WI38 (cell line): ENCODE measurements around the gene INPP5D.

Experiments used
- H3K4me3 ChIP-seq: 2 replicates; pipeline ENCODE4 v1.5.1; 2011; ENCODE audit warnings: low read depth, mild to moderate bottlenecking, control low read depth, low read length
- CTCF ChIP-seq: IDR thresholded peaks from 2 replicates; pipeline ENCODE4 v1.5.1; 2012; ENCODE audit warnings: low read depth, mild to moderate bottlenecking, control low read depth, low read length

The INPP5D gene

GRCh38 chr2:233252227-233252626 lies 192.1 kb downstream of the INPP5D start:
- no peak for TF ChIP-seq CTCF
- H3K4me3 ChIP-seq = peak overlapping the region; percentile 91

GRCh38 chr2:233255151-233255550 lies 195.0 kb downstream of the INPP5D start:
- TF ChIP-seq CTCF = no peak
- H3K4me3 ChIP-seq = no peak overlapping the region

DNA sequence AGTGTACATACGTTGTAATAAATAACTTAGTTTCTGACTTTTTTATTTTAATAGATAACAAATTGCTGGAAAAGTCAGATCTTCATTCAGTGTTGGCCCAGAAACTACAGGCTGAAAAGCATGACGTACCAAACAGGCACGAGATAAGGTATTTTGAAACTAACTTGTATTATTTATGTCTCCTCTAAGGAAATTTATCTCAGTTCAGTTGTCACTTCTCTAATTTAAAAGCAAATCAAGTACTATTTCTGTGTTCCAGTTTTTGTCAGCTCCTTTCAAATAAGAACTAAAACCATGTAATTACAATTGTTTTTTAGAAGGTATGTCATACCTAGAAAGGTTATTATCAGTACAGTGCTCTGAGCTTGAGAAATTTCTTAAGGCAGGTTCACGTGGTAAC lies 195.9 kb downstream of the INPP5D start:
- no peak for TF ChIP-seq CTCF
- no peak overlapping the region for H3K4me3 ChIP-seq
